ENCODE measurements around the gene CDRT15.

GRCh38 chr17:14209215-14209614, 27.4 kb downstream of the CDRT15 start:
- TF ChIP-seq CTCF (IDR thresholded peaks at IDR 0.05) (no peak), POLR2A (IDR thresholded peaks at IDR 0.05) (no peak)
